Naive thymus-derived CD4-positive, alpha-beta T cell (primary cell): Measurements from ENCODE around the gene LEF1. TPM values are rescaled to one million over a fixed set of nuclear protein-coding genes. Genes with fewer than 3 reads are reported as not detected.

Experiments
- ATAC-seq: fragments of 150-1000 bp; cut with Tn5 transposase; 2 replicates; pipeline ENCODE4 v1.10.0; 2021; ENCODE audit warnings: mild to moderate bottlenecking, moderate library complexity
- CTCF ChIA-PET: fragments of 350-600 bp; sonication (Branson Sonifier 250); formaldehyde crosslinking; loops from one replicate; lab custom pipeline; 2021; ENCODE audit warnings: antibody characterized with exemption; lab: Charles Lee
- POLR2A ChIA-PET: fragments of 350-600 bp; sonication (Branson Sonifier 250); formaldehyde crosslinking; loops from one replicate; lab custom pipeline; 2021; ENCODE audit warnings: antibody characterized with exemption, inconsistent platforms; lab: Charles Lee
- DNase-seq, 9 donors: peaks; one replicate each; pipeline versions ENCODE4 v3.0.0 to v3.0.0-alpha.2; 2020 to 2022; ENCODE audit warnings: mixed read lengths in 1 of 9
- H3K27ac ChIP-seq: one replicate; pipeline ENCODE4 v1.7.0; 2013; ENCODE audit warnings: mild to moderate bottlenecking, low read depth, low read length, moderate library complexity
- H3K27me3 ChIP-seq, 2 donors: one replicate each; pipeline ENCODE4 v1.7.0; 2013; ENCODE audit warnings: low read length in 2 of 2, mild to moderate bottlenecking in 2 of 2, moderate library complexity in 2 of 2; ENCODE audit not compliant: control insufficient read depth in 2 of 2, insufficient read depth in 2 of 2
- H3K36me3 ChIP-seq, 3 experiments: 1 replicate in 2 of 3; 2 replicates in 1 of 3; pipeline ENCODE4 v1.7.0; 2013; ENCODE audit warnings: low read length in 3 of 3, mild to moderate bottlenecking in 3 of 3, moderate library complexity in 1 of 3; ENCODE audit not compliant: insufficient read depth in 3 of 3, control insufficient read depth in 2 of 3
- H3K4me1 ChIP-seq, 2 donors: one replicate each; pipeline ENCODE4 v1.7.0; 2013; ENCODE audit warnings: low read length in 2 of 2, mild to moderate bottlenecking in 2 of 2, moderate library complexity in 1 of 2; ENCODE audit not compliant: control insufficient read depth in 2 of 2, insufficient read depth in 2 of 2
- H3K4me3 ChIP-seq: 2 replicates; pipeline ENCODE4 v1.7.0; 2013; ENCODE audit warnings: mild to moderate bottlenecking, low read length
- H3K9me3 ChIP-seq, 3 experiments: 1 replicate in 2 of 3; 2 replicates in 1 of 3; pipeline ENCODE4 v1.7.0; 2013; ENCODE audit warnings: low read length in 3 of 3; ENCODE audit not compliant: control insufficient read depth in 2 of 3
- H3K27ac Mint-ChIP-seq, 9 donors: one replicate each; pipeline ENCODE4 v1.8.0; 2020 to 2022; ENCODE audit warnings: mixed read lengths in 9 of 9, mild to moderate bottlenecking in 8 of 9, moderate library complexity in 5 of 9, inconsistent platforms in 2 of 9
- H3K27me3 Mint-ChIP-seq, 5 donors: one replicate each; pipeline ENCODE4 v1.8.0; 2021 to 2022; ENCODE audit warnings: mixed read lengths in 5 of 5, mild to moderate bottlenecking in 1 of 5
- H3K36me3 Mint-ChIP-seq, 5 donors: one replicate each; pipeline ENCODE4 v1.8.0; 2020 to 2022; ENCODE audit warnings: mixed read lengths in 5 of 5, mild to moderate bottlenecking in 3 of 5, inconsistent platforms in 1 of 5
- H3K4me1 Mint-ChIP-seq, 7 donors: one replicate each; pipeline ENCODE4 v1.8.0; 2020 to 2022; ENCODE audit warnings: mixed read lengths in 7 of 7, mild to moderate bottlenecking in 3 of 7, inconsistent platforms in 1 of 7
- H3K4me3 Mint-ChIP-seq, 10 donors: one replicate each; pipeline ENCODE4 v1.8.0; 2020 to 2022; ENCODE audit warnings: mild to moderate bottlenecking in 10 of 10, mixed read lengths in 10 of 10, moderate library complexity in 6 of 10, inconsistent platforms in 2 of 10
- H3K9me3 Mint-ChIP-seq, 11 donors: one replicate each; pipeline ENCODE4 v1.8.0; 2020 to 2022; ENCODE audit warnings: mixed read lengths in 11 of 11, mild to moderate bottlenecking in 4 of 11, inconsistent platforms in 1 of 11, moderate library complexity in 1 of 11
- intact Hi-C, 2 donors: fragments of 100-400 bp; cut with micrococcal nuclease; formaldehyde crosslinking; loops; one replicate each; pipeline ENCODE4 v1.15.1; 2023
- polyA plus RNA-seq, 2 donors: library from polyadenylated mRNA; unstranded; fragments of 300-500 nt; fragmentation: Illumina TruSeq; gene quantifications; one replicate each; pipeline ENCODE4 v1.2.3, GENCODE V29; 2021
- total RNA-seq, 6 experiments: library from RNA in 5 of 6; stranded (reverse) in 5 of 6; gene quantifications; 1 replicate in 5 of 6; 2 replicates in 1 of 6; pipeline ENCODE4 v1.2.3 and lab custom pipeline; 2021 to 2026

The LEF1 gene
- total and polyA plus RNA-seq, 7 experiments from 2014 or later: 270 to 928 (median 674) TPM

GRCh38 chr4:108045687-108046024 lies 123.1 kb downstream of the LEF1 start:
- peak in 4 of 9 donors; percentile 47 to 67 (median 60) for DNase-seq
- peaks cover 0 to 8% (median 0%) of the 10 kb centered on the region in 11 donors for H3K9me3 Mint-ChIP-seq
- Histone ChIP-seq H3K4me3 (no peak overlapping the region), H3K36me3 (peaks cover 0 to 36% (median 16%) of the 10 kb centered on the region in 3 experiments), H3K27ac (peak overlapping the region; percentile 71), H3K27me3 (no peaks in the 10 kb centered on the region), H3K9me3 (no peaks in the 10 kb centered on the region), H3K4me1 (peaks cover 10 to 57% of the 10 kb centered on the region in 2 donors)
- ChIA-PET CTCF (interaction anchor here (0.6 to 1.3 kb wide), 3 partner anchors 14 to 136 kb away, joined by 3 to 4 read pairs (median 3); no protein-coding TSS in a partner anchor), POLR2A (interaction anchor here (0.7 to 3.4 kb wide), 5 partner anchors 9 to 79 kb away, joined by 3 to 19 read pairs (median 7); no protein-coding TSS in a partner anchor)
- peak; percentile 54 for ATAC-seq
- H3K27me3 Mint-ChIP-seq: no peaks in the 10 kb centered on the region
- H3K36me3 Mint-ChIP-seq: peaks cover 3 to 47% (median 36%) of the 10 kb centered on the region in 5 donors
- intact Hi-C loops: loop anchor here in 1 of 2 donors (1.0 kb wide), 3 partner anchors 9 to 556 kb away; no protein-coding TSS in a partner anchor
- H3K4me3 Mint-ChIP-seq: peak overlapping the region in 6 of 10 donors; percentile 15 to 69 (median 53)
- H3K27ac Mint-ChIP-seq: peak overlapping the region; percentile 46 to 99 (median 89)
- peaks cover 31 to 80% (median 73%) of the 10 kb centered on the region in 7 donors for H3K4me1 Mint-ChIP-seq

- Mint-ChIP-seq H3K4me3 (peak overlapping the region in 6 of 10 donors; percentile 15 to 69 (median 53)), H3K36me3 (peaks cover 3 to 45% (median 34%) of the 10 kb centered on the region in 5 donors), H3K4me1 (peaks cover 27 to 75% (median 69%) of the 10 kb centered on the region in 7 donors), H3K27ac (peak overlapping the region; percentile 46 to 99 (median 89)), H3K27me3 (no peaks in the 10 kb centered on the region), H3K9me3 (peaks cover 0 to 9% (median 0%) of the 10 kb centered on the region in 11 donors)
- Histone ChIP-seq H3K9me3 (no peaks in the 10 kb centered on the region), H3K27ac (peak overlapping the region; percentile 71), H3K36me3 (peaks cover 0 to 36% (median 16%) of the 10 kb centered on the region in 3 experiments), H3K4me1 (peaks cover 5 to 52% of the 10 kb centered on the region in 2 donors), H3K27me3 (no peaks in the 10 kb centered on the region), H3K4me3 (no peak overlapping the region)
- intact Hi-C loops: loop anchor here in 1 of 2 donors (1.0 kb wide), 3 partner anchors 9 to 556 kb away; no protein-coding TSS in a partner anchor
- ATAC-seq (peak; percentile 2), DNase-seq (no peak)
- ChIA-PET CTCF (interaction anchor here (0.9 to 2.1 kb wide), 3 partner anchors 14 to 526 kb away, joined by 3 to 6 read pairs (median 3); no protein-coding TSS in a partner anchor), POLR2A (interaction anchor here (1.3 to 3.4 kb wide), 6 partner anchors 9 to 124 kb away, joined by 4 to 19 read pairs (median 7); partner anchors contain the start of gene LEF1)
Observed at GRCh38 chr4:108044951-108045686, 123.6 kb downstream of the LEF1 start.

GRCh38 chr4:108043526-108043925 lies 125.2 kb downstream of the LEF1 start:
- Histone ChIP-seq H3K4me1 (peaks cover 0 to 44% of the 10 kb centered on the region in 2 donors), H3K9me3 (no peaks in the 10 kb centered on the region), H3K4me3 (no peak overlapping the region), H3K27me3 (no peaks in the 10 kb centered on the region), H3K36me3 (peaks cover 0 to 29% (median 9%) of the 10 kb centered on the region in 3 experiments), H3K27ac (peak overlapping the region; percentile 22)
- ChIA-PET POLR2A (interaction anchor here (0.6 to 2.2 kb wide), 19 partner anchors 8 to 576 kb away, joined by 3 to 9 read pairs (median 4); partner anchors contain the start of gene LEF1), CTCF (interaction anchor here (0.9 to 2.8 kb wide), 8 partner anchors 13 to 527 kb away, joined by 3 to 18 read pairs (median 3); no protein-coding TSS in a partner anchor)
- Mint-ChIP-seq H3K9me3 (peaks cover 0 to 11% (median 0%) of the 10 kb centered on the region in 11 donors), H3K27me3 (no peaks in the 10 kb centered on the region), H3K27ac (peak overlapping the region; percentile 76 to 99 (median 85)), H3K36me3 (peaks cover 0 to 35% (median 20%) of the 10 kb centered on the region in 5 donors), H3K4me1 (peaks cover 15 to 70% (median 61%) of the 10 kb centered on the region in 7 donors), H3K4me3 (peak overlapping the region in 7 of 10 donors; percentile 10 to 76 (median 57))
- intact Hi-C loops: no loop called here
- peak in 3 of 9 donors; percentile 22 to 37 (median 33) for DNase-seq
- peak; percentile 53 for ATAC-seq

GRCh38 chr4:108042927-108043326 lies 125.8 kb downstream of the LEF1 start:
- peak; percentile 15 for ATAC-seq
- Histone ChIP-seq H3K4me1 (peaks cover 0 to 42% of the 10 kb centered on the region in 2 donors), H3K36me3 (peaks cover 0 to 23% (median 8%) of the 10 kb centered on the region in 3 experiments), H3K4me3 (no peak overlapping the region), H3K27me3 (no peaks in the 10 kb centered on the region), H3K9me3 (no peaks in the 10 kb centered on the region), H3K27ac (peak overlapping the region; percentile 22)
- ChIA-PET CTCF (interaction anchor here (0.7 to 2.8 kb wide), 7 partner anchors 9 to 528 kb away, joined by 3 to 18 read pairs (median 3); no protein-coding TSS in a partner anchor), POLR2A (interaction anchor here (0.6 to 2.2 kb wide), 13 partner anchors 8 to 577 kb away, joined by 3 to 9 read pairs (median 4); no protein-coding TSS in a partner anchor)
- Mint-ChIP-seq H3K27me3 (no peaks in the 10 kb centered on the region), H3K4me1 (peaks cover 15 to 71% (median 62%) of the 10 kb centered on the region in 7 donors), H3K27ac (peak overlapping the region in 8 of 9 donors; percentile 76 to 99 (median 88)), H3K4me3 (peak overlapping the region in 6 of 10 donors; percentile 22 to 76 (median 53)), H3K9me3 (peaks cover 0 to 9% (median 0%) of the 10 kb centered on the region in 11 donors), H3K36me3 (peaks cover 0 to 31% (median 15%) of the 10 kb centered on the region in 5 donors)
- intact Hi-C loops: no loop called here
- DNase-seq: peak in 3 of 9 donors; percentile 13 to 31 (median 27)

- ATAC-seq: no peak
- no peak for DNase-seq
- Histone ChIP-seq H3K9me3 (no peaks in the 10 kb centered on the region), H3K4me3 (no peak overlapping the region), H3K27me3 (no peaks in the 10 kb centered on the region), H3K36me3 (no peaks in the 10 kb centered on the region), H3K27ac (peak overlapping the region; percentile 24), H3K4me1 (peaks cover 0 to 50% of the 10 kb centered on the region in 2 donors)
- ChIA-PET POLR2A (interaction anchor here (0.6 to 1.6 kb wide), 5 partner anchors 16 to 482 kb away, joined by 3 to 5 read pairs (median 3); no protein-coding TSS in a partner anchor), CTCF (interaction anchor here (0.5 to 0.6 kb wide), 2 partner anchors 25 to 410 kb away, joined by 3 to 7 read pairs; no protein-coding TSS in a partner anchor)
- Mint-ChIP-seq H3K9me3 (peaks cover 0 to 5% (median 0%) of the 10 kb centered on the region in 11 donors), H3K27ac (peak overlapping the region in 8 of 9 donors; percentile 54 to 100 (median 93)), H3K4me3 (no peak overlapping the region), H3K36me3 (peaks cover 0 to 23% (median 0%) of the 10 kb centered on the region in 5 donors), H3K27me3 (no peaks in the 10 kb centered on the region), H3K4me1 (peaks cover 17 to 72% (median 60%) of the 10 kb centered on the region in 7 donors)
- intact Hi-C loops: loop anchor here in 1 of 2 donors (5.0 kb wide), 1 partner anchor 394 kb away; no protein-coding TSS in a partner anchor
Observed at GRCh38 chr4:108037884-108038283, 130.8 kb downstream of the LEF1 start.
